ENCODE measurements around the gene LRRC72.

GRCh38 chr7:16524332-16524731 lies 2.3 kb upstream of the LRRC72 start:
- TF ChIP-seq CTCF (IDR thresholded peaks at IDR 0.05) (no peak), POLR2AphosphoS5 (IDR thresholded peaks at IDR 0.05) (no peak), POLR2A (IDR thresholded peaks at IDR 0.05) (no peak)

All from breast epithelium (tissue), 3 donors.